Immature natural killer cell (primary cell): ENCODE results near the gene ANO5. TPM values are rescaled to one million over a fixed set of nuclear protein-coding genes. Genes with fewer than 3 reads are reported as not detected.
A peak's percentile ranks its signal among the peaks of the same experiment; 100 is the strongest.

ENCODE experiments used
- DNase-seq, 3 donors: peaks; one replicate each; pipeline ENCODE4 v3.0.0; 2022; ENCODE audit warnings: mixed read lengths in 1 of 3
- H3K27ac Mint-ChIP-seq, 6 donors: one replicate each; pipeline ENCODE4 v1.8.0; 2020; ENCODE audit warnings: mixed read lengths in 6 of 6, mild to moderate bottlenecking in 5 of 6, inconsistent platforms in 4 of 6, moderate library complexity in 3 of 6
- H3K27me3 Mint-ChIP-seq, 3 donors: one replicate each; pipeline ENCODE4 v1.8.0; 2020 to 2021; ENCODE audit warnings: low read depth in 3 of 3, mild to moderate bottlenecking in 3 of 3, mixed read lengths in 3 of 3, moderate library complexity in 3 of 3, inconsistent platforms in 1 of 3
- H3K36me3 Mint-ChIP-seq, 3 donors: one replicate each; pipeline ENCODE4 v1.8.0; 2020; ENCODE audit warnings: mixed read lengths in 3 of 3, inconsistent platforms in 2 of 3, mild to moderate bottlenecking in 2 of 3
- H3K4me1 Mint-ChIP-seq, 2 donors: one replicate each; pipeline ENCODE4 v1.8.0; 2020; ENCODE audit warnings: inconsistent platforms in 2 of 2, mild to moderate bottlenecking in 2 of 2, mixed read lengths in 2 of 2, moderate library complexity in 1 of 2
- H3K4me3 Mint-ChIP-seq, 5 donors: one replicate each; pipeline ENCODE4 v1.8.0; 2020; ENCODE audit warnings: mild to moderate bottlenecking in 5 of 5, mixed read lengths in 5 of 5, inconsistent platforms in 3 of 5, moderate library complexity in 3 of 5
- H3K9me3 Mint-ChIP-seq, 6 donors: one replicate each; pipeline ENCODE4 v1.8.0; 2020; ENCODE audit warnings: mild to moderate bottlenecking in 6 of 6, mixed read lengths in 6 of 6, inconsistent platforms in 4 of 6, moderate library complexity in 3 of 6
- polyA plus RNA-seq, 3 donors: library from polyadenylated mRNA; unstranded; fragments of 300-500 nt; fragmentation: Illumina TruSeq; gene quantifications; one replicate each; pipeline ENCODE4 v1.2.3, GENCODE V29; 2021

The ANO5 gene
- polyA plus RNA-seq: under 1 TPM in 2 of 3 donors, not detected in 1; 0.07 to 0.09 TPM

- peaks cover 2 to 11% of the 10 kb centered on the region in 2 donors for H3K4me1 Mint-ChIP-seq
- H3K27ac Mint-ChIP-seq: no peak within 1 kb of the TSS
- peak within 1 kb of the TSS; percentile 54 to 81 (median 77) for H3K4me3 Mint-ChIP-seq
- H3K27me3 Mint-ChIP-seq: peaks cover 2 to 13% (median 11%) of the 10 kb centered on the region in 3 donors
- peaks cover 0 to 8% (median 5%) of the 10 kb centered on the region in 6 donors for H3K9me3 Mint-ChIP-seq
- DNase-seq: peak in 1 of 3 donors; percentile 3
- peaks cover 0 to 3% (median 0%) of the 10 kb centered on the region in 3 donors for H3K36me3 Mint-ChIP-seq
These were observed at the start of gene ANO5 for GRCh38 chr11:22192642-22193347. Gene ANO5 (plus strand): TSS chr11:22193085. CDS start chr11:22193493, 408 bp downstream.

- no peaks in the 10 kb centered on the region for H3K36me3 Mint-ChIP-seq
- no peak overlapping the region for H3K4me3 Mint-ChIP-seq
- H3K9me3 Mint-ChIP-seq: peaks cover 0 to 20% (median 4%) of the 10 kb centered on the region in 6 donors
- DNase-seq: no peak
- no peaks in the 10 kb centered on the region for H3K27me3 Mint-ChIP-seq
- no peak overlapping the region for H3K27ac Mint-ChIP-seq
- H3K4me1 Mint-ChIP-seq: no peaks in the 10 kb centered on the region
These were observed 41.2 kb upstream of the ANO5 start for GRCh38 chr11:22151649-22152197.

- H3K4me1 Mint-ChIP-seq: no peaks in the 10 kb centered on the region
- DNase-seq: no peak
- H3K36me3 Mint-ChIP-seq: no peaks in the 10 kb centered on the region
- no peaks in the 10 kb centered on the region for H3K27me3 Mint-ChIP-seq
- no peak overlapping the region for H3K4me3 Mint-ChIP-seq
- H3K27ac Mint-ChIP-seq: no peak overlapping the region
- peaks cover 0 to 10% (median 1%) of the 10 kb centered on the region in 6 donors for H3K9me3 Mint-ChIP-seq
These were observed 35.4 kb upstream of the ANO5 start for GRCh38 chr11:22157531-22157930.

GRCh38 chr11:22161489-22161888, 31.4 kb upstream of the ANO5 start:
- Mint-ChIP-seq H3K27ac (no peak overlapping the region), H3K4me1 (peaks cover 0 to 6% of the 10 kb centered on the region in 2 donors), H3K4me3 (no peak overlapping the region), H3K9me3 (peaks cover 0 to 6% (median 0%) of the 10 kb centered on the region in 6 donors), H3K27me3 (no peaks in the 10 kb centered on the region), H3K36me3 (no peaks in the 10 kb centered on the region)
- DNase-seq: no peak

GRCh38 chr11:22162756-22163155, 30.1 kb upstream of the ANO5 start:
- Mint-ChIP-seq H3K9me3 (peaks cover 0 to 6% (median 0%) of the 10 kb centered on the region in 6 donors), H3K27me3 (no peaks in the 10 kb centered on the region), H3K36me3 (no peaks in the 10 kb centered on the region), H3K27ac (no peak overlapping the region), H3K4me1 (peaks cover 0 to 6% of the 10 kb centered on the region in 2 donors), H3K4me3 (no peak overlapping the region)
- DNase-seq: no peak

GRCh38 chr11:22163394-22163797, 29.5 kb upstream of the ANO5 start:
- H3K27me3 Mint-ChIP-seq: no peaks in the 10 kb centered on the region
- peaks cover 0 to 6% of the 10 kb centered on the region in 2 donors for H3K4me1 Mint-ChIP-seq
- no peak overlapping the region for H3K27ac Mint-ChIP-seq
- peaks cover 0 to 4% (median 0%) of the 10 kb centered on the region in 6 donors for H3K9me3 Mint-ChIP-seq
- DNase-seq: no peak
- no peak overlapping the region for H3K4me3 Mint-ChIP-seq
- no peaks in the 10 kb centered on the region for H3K36me3 Mint-ChIP-seq

- DNase-seq: no peak
- no peaks in the 10 kb centered on the region for H3K27me3 Mint-ChIP-seq
- no peaks in the 10 kb centered on the region for H3K36me3 Mint-ChIP-seq
- peaks cover 0 to 3% (median 0%) of the 10 kb centered on the region in 6 donors for H3K9me3 Mint-ChIP-seq
- H3K27ac Mint-ChIP-seq: no peak overlapping the region
- peaks cover 0 to 6% of the 10 kb centered on the region in 2 donors for H3K4me1 Mint-ChIP-seq
- H3K4me3 Mint-ChIP-seq: no peak overlapping the region
These were observed 27.8 kb upstream of the ANO5 start for GRCh38 chr11:22165087-22165486.

- H3K27me3 Mint-ChIP-seq: no peaks in the 10 kb centered on the region
- no peak overlapping the region for H3K4me3 Mint-ChIP-seq
- H3K27ac Mint-ChIP-seq: no peak overlapping the region
- no peaks in the 10 kb centered on the region for H3K36me3 Mint-ChIP-seq
- H3K9me3 Mint-ChIP-seq: peaks cover 0 to 3% (median 0%) of the 10 kb centered on the region in 6 donors
- peaks cover 0 to 6% of the 10 kb centered on the region in 2 donors for H3K4me1 Mint-ChIP-seq
- DNase-seq: no peak
These were observed 26.9 kb upstream of the ANO5 start for GRCh38 chr11:22165759-22166513.

GRCh38 chr11:22169833-22170232, 23.1 kb upstream of the ANO5 start:
- H3K36me3 Mint-ChIP-seq: no peaks in the 10 kb centered on the region
- H3K4me1 Mint-ChIP-seq: no peaks in the 10 kb centered on the region
- H3K4me3 Mint-ChIP-seq: no peak overlapping the region
- DNase-seq: no peak
- peaks cover 0 to 2% (median 0%) of the 10 kb centered on the region in 3 donors for H3K27me3 Mint-ChIP-seq
- no peak overlapping the region for H3K27ac Mint-ChIP-seq
- peaks cover 0 to 3% (median 0%) of the 10 kb centered on the region in 6 donors for H3K9me3 Mint-ChIP-seq

- DNase-seq: no peak
- Mint-ChIP-seq H3K4me1 (no peaks in the 10 kb centered on the region), H3K9me3 (peaks cover 0 to 4% (median 0%) of the 10 kb centered on the region in 6 donors), H3K36me3 (no peaks in the 10 kb centered on the region), H3K4me3 (no peak overlapping the region), H3K27me3 (peaks cover 0 to 3% (median 2%) of the 10 kb centered on the region in 3 donors), H3K27ac (no peak overlapping the region)
These were observed 19.4 kb upstream of the ANO5 start for GRCh38 chr11:22173532-22173931.

- no peaks in the 10 kb centered on the region for H3K4me1 Mint-ChIP-seq
- peaks cover 0 to 6% (median 2%) of the 10 kb centered on the region in 6 donors for H3K9me3 Mint-ChIP-seq
- H3K27me3 Mint-ChIP-seq: peaks cover 2 to 4% (median 4%) of the 10 kb centered on the region in 3 donors
- no peak overlapping the region for H3K4me3 Mint-ChIP-seq
- H3K27ac Mint-ChIP-seq: no peak overlapping the region
- DNase-seq: no peak
- no peaks in the 10 kb centered on the region for H3K36me3 Mint-ChIP-seq
These were observed 15.7 kb upstream of the ANO5 start for GRCh38 chr11:22177186-22177585.

GRCh38 chr11:22179626-22180025, 13.3 kb upstream of the ANO5 start:
- Mint-ChIP-seq H3K4me3 (no peak overlapping the region), H3K9me3 (peaks cover 0 to 6% (median 2%) of the 10 kb centered on the region in 6 donors), H3K36me3 (no peaks in the 10 kb centered on the region), H3K4me1 (no peaks in the 10 kb centered on the region), H3K27ac (no peak overlapping the region), H3K27me3 (peaks cover 2 to 5% (median 3%) of the 10 kb centered on the region in 3 donors)
- no peak for DNase-seq

GRCh38 chr11:22180131-22180530, 12.8 kb upstream of the ANO5 start:
- peaks cover 0 to 6% (median 2%) of the 10 kb centered on the region in 6 donors for H3K9me3 Mint-ChIP-seq
- no peak overlapping the region for H3K27ac Mint-ChIP-seq
- H3K4me3 Mint-ChIP-seq: no peak overlapping the region
- H3K27me3 Mint-ChIP-seq: peaks cover 2 to 7% (median 3%) of the 10 kb centered on the region in 3 donors
- H3K36me3 Mint-ChIP-seq: no peaks in the 10 kb centered on the region
- no peaks in the 10 kb centered on the region for H3K4me1 Mint-ChIP-seq
- no peak for DNase-seq

- Mint-ChIP-seq H3K9me3 (peaks cover 0 to 14% (median 5%) of the 10 kb centered on the region in 6 donors), H3K27me3 (peaks cover 2 to 12% (median 11%) of the 10 kb centered on the region in 3 donors), H3K27ac (no peak overlapping the region), H3K4me1 (peaks cover 2 to 10% of the 10 kb centered on the region in 2 donors), H3K36me3 (peaks cover 0 to 3% (median 0%) of the 10 kb centered on the region in 3 donors), H3K4me3 (no peak overlapping the region)
- no peak for DNase-seq
These were observed 3.2 kb upstream of the ANO5 start for GRCh38 chr11:22189660-22190059.
